Activated gamma-delta T cell treated with anti-CD3 and anti-CD28 coated beads, Interleukin-2, amount 50 U/mL, for 16 hours (primary cell): ENCODE measurements around the gene BRD4.
"Not testable (repeated sequence)": the region's sequence is repeated elsewhere in the genome, so short reads cannot be mapped to it uniquely, and the experiment has no call there.

ENCODE experiments used
- DNase-seq: peaks from one replicate; pipeline ENCODE4 v3.0.0-alpha.2; 2020; ENCODE audit warnings: low read depth

BRD4 gene

DNA sequence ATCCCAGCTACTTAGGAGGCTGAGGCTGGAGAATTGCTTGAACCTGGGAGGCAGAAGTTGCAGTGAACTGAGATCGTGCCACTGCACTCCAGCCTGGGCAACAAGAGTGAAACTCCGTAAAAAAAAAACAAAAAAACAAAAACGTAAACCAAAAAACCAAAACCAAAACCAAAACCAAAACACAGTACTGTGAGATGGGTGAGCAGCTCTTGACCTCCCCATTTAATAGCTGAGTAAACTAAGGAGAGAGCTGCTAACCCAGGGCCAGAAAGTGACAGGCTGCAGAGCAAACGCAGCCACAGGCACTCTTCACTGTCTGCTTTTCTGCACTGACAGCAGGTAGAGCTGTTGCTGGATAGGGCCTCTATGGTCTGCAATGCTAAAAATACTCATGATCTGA, 27.7 kb upstream of the BRD4 start:
- DNase-seq, result not testable (repeated sequence)

DNA sequence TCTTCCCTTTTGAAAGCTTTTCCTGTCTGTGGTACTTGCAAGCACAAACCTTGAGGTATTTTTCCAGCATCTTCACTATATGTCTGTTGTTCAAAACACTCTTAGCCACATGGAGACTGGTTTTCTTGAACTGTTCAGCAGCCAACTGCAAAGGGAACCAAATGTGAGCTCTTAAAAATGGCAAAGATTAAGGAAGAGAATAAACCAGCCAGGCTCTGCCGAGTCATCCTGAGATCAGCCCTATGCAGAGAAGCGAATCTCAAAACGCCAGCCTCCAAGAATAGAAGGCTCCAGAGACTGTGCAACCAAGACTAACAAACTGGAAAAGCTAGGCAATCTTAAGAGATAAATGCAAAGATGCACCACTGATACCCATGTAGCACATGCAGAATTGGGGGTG, 26.6 kb upstream of the BRD4 start:
- DNase-seq, result no peak

DNA sequence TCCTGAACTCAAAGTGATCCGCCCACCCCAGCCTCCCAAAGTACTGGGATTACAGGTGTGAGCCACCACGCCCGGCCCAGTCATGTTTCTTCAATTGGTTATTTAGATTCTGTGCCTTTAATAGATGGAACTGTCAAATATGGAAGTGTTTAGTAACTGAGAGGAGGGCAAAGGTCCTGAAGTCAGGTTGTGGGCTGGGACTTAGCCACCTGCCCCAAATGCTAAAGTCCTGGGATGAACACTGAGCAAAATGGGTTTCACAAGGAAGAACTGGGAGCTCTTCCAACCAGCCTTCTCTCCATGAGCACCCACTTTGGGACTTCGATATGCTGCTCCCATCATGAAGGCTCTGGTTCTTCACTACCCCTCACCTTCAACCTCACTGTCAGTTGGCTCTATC, 25.6 kb upstream of the BRD4 start:
- DNase-seq, result no peak

DNA sequence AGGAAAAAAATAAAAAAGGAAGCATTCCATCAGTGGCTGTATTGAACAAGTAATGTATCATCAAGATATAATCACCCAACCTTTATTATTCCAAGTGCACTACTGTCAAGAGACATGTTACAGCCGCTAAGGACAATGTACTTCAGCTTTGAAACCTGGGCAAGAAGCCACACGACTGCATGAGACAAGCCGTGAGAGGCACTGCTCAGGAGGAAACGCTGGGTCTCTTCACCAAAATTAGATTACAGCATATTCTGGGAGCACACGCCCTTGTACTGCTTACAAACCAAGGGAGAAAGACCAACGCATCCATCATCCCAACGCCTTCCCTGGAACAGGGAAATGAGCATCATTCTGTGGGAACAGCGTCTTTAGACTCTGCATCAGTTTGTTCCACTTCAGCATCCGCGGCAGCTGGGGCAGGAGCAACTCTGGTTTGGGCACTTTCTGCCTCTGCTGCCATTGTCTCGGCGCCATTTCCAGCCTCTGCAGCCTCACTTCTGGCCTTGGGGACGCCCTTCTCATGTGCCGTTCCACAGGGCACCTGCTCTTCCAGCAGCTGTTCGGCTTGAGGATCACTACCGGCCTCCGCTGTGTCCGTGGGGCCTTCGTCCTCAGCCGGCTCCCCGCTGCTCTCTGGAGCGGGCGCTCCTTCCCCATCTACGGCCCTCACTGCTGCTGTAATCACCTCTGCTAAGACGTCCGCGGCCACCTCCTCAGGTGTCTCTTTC, 22.4 kb upstream of the BRD4 start:
- DNase-seq, result no peak

DNA sequence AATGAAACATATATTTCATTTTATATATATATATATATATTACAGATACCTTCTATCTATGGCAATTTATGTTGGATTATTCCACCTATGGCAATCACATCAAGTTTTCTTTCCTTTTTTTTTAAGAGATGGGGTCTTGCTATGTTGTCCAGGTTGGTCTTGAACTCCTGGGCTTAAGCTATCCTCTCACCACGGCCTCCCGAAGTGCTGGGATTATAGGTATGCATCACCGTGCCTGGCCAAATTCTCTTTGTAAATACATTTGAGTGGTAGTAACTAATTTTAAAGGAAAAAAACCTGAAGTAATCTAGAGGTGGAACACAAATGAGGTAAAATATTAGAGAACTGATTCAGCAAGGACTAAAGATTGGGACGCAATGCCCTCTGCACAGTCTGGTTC, 21.6 kb upstream of the BRD4 start:
- no peak for DNase-seq

DNA sequence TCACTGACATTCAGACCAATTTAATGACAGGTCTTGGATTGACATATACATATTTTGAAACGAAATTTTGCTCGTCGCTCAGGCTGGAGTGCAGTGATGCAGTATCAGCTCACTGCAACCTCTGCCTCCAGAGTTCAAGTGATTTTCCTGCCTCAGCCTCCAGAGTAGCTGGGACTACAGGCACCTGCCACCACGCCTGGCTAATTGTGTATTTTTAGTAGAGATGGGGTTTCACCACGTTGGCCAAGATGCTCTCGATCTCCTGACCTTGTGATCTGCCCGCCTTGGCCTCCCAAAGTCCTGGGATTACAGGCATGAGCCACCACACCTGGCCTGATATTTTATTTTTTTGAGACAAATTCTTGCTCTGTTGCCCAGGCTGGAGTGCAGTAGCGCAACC, 20.2 kb upstream of the BRD4 start:
- not testable (repeated sequence) for DNase-seq

DNA sequence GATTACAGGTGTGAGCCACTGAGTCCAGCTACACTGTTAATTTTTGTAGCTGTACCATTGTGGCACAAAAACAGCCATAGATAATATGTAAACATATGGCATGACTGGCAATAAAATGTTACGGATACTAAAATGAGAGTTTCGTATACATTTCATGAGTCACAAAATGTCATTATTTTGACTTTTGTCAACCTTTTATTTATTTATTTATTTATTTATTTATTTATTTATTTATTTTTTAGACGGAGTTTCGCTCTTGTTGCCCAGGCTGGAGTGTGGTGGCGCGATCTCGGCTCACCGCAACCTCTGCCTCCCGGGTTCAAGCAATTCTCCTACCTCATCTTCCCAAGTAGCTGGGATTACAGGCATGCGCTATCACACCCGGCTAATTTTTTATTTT, 9.0 kb upstream of the BRD4 start:
- DNase-seq, result not testable (repeated sequence)

DNA sequence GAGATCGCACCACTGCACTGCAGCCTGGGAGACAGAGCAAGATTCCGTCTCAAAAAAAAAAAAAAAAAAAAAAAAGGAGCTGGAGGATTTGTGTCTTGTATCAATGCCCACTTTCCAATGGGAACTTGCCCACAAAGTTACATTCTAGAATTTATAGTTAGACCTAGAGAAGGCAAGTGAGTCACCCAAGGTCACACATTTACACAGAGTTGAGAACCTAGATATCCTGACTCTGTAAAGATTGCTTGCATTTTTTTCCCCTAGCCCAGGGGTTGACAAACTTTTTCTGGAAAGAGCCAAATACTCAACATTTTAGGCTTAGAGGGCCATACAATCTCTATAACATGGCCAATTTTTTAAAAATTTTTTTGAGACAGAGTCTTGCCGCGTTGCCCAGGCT, 7.7 kb upstream of the BRD4 start:
- no peak for DNase-seq

DNA sequence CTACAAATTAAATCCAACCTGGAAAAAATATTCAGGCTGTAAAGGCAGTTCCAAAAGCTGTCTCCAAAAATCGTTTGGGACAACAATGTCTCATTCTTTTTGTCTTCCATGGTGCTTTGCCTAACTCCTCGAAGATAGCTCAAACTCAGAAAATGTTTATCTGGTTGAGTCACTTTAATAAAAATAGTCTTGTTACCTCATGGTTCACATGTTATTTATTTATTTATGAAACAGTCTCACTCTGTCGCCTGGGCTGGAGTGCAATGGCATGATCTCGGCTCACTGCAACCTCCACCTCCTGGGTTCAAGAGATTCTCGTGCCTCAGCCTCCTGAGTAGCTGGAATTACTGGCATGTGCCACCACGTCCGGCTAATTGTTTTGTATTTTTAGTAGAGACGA, 4.9 kb upstream of the BRD4 start:
- no peak for DNase-seq

DNA sequence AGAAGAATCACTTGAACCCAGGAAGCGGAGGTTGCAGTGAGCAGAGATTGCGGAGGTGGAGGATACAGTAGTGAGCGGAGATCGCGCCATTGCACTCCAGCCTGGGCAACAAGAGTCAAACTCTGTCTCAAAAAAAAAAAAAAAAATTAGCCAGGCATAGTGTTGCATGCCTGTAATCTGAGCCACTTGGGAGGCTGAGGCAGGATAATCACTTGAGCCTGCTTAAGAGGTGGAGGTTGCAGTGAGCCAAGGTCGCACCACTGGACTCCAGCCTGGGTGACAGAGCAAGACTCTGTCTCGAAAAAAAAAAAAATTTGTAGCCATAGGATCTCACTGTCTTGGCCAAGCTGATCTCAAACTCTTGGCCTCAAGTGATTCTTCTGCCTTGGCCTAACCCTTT, 3.7 kb upstream of the BRD4 start:
- DNase-seq, result not testable (repeated sequence)

DNA sequence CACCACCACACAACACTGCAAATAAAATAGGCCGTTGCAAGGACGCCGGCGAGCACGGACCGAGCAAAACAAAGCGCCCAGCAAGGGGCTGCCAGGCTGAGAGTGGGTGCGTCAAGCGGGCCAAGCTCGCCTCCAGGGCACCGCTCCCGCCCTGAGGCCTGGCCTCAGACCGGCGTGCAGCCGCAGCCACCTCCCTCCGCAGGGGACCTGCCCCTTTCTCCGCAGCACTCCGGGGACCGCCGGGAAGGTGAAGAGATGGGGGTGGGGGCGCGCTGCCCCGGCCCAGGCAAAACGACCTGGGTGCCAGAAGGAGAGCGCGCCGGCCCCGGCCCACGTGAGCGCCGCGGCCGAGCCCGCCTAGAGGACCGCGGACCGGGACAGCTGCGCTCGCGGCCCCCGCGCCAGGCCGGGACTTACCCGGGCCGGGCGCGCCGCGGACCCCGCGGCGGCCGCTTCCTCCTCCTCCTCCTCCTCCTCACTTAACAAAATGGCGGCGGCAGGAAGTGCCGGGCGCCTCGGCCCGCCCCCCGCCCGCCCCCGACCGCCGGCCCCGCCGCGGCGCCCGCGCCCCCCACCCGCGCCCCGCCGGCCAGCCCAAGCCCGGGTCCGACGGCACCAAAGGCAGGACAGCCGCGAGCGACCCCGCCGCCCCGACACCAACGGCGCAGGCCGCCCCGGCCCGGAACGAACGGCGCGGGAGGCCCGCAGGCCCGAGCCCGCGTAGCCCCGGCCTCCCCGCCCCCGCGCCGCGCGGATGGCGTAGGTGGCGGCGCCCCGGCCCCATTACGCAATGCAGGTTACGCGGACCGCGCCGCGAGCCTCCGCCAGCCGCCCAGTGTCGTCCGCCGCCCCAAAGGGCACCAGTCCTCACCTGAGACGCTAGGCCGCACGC, 674 bp downstream of the BRD4 start:
- peak; percentile 36 for DNase-seq

DNA sequence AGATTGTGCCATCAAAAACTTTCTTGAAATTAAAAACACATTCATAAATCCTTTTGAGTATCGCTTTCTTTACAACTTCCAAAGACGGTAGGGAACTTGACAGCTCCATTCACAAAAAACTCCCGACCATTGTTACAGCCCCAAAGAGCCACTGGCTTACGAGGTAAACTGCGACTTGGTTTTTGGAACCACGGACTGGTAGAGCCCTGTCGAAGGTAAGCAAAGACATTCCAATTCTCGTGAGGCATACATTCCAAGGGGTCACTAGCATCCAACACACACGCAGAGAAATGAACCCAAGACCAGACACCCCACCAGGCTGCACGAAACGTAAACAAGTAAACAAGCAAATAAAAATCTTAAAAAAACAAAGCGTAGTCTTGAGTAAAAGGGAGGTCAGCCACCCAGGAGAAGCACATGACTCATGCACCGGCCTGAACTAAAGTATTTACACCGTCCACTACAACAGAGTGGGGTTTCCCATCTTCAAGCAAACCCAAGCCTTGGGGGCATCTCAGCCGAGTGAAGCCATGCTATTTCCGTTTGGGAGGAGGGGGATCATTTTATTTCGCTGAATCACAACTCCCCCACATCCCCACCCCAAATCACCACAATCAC, 1.4 kb downstream of the BRD4 start:
- no peak for DNase-seq

DNA sequence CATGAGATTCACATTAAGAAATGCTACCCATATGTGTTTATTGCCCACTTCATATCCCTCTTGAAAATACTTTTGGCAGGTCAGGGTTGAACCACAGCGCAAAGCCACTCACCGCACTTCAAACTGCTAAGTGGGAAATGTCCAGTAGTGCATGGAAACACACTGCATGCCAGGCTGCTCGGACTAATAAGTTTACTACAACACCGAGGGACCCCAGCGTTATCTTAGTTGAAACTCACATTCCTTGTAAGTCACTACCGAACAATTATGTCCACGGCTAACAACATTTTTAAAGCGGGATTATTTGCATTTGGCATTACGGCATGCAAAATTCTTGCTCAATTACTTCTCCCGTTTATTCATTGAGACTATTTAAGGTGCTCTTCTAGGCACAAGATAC, 4.0 kb downstream of the BRD4 start:
- no peak for DNase-seq

DNA sequence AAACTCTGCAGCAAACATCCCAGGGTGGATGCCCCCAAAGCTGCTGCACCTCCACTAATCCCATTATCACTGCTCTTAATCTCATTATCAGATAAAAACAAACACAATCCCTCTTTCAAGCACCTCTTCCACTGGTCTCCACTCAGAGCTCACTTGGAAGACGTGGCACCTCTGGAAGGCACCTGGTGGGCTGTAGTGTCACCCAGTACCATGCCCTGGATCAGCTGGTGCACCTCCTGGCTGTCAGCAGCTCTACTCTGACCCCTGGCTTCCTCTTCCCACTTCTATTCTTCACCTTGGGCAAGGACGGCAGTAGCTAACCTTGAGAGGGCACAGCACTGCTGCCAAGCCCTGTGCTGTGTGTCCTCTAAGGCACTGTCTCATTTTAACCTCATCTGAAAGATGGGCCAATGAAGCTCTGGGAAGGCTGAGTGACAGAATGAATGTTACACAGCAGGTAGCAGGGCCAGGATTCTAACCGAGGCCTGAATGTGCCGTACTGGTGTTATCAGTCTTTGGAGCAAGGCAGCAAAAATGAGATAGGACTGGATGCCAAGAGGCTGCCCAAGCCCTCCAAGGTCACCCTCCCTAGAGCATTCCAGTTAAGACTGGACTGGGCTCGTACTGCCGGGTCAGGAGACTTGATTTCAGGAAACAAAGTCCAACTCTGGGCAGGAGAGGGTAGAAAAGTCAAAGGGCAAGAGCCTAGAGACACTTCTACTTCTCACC, 7.4 kb downstream of the BRD4 start:
- DNase-seq, result no peak

DNA sequence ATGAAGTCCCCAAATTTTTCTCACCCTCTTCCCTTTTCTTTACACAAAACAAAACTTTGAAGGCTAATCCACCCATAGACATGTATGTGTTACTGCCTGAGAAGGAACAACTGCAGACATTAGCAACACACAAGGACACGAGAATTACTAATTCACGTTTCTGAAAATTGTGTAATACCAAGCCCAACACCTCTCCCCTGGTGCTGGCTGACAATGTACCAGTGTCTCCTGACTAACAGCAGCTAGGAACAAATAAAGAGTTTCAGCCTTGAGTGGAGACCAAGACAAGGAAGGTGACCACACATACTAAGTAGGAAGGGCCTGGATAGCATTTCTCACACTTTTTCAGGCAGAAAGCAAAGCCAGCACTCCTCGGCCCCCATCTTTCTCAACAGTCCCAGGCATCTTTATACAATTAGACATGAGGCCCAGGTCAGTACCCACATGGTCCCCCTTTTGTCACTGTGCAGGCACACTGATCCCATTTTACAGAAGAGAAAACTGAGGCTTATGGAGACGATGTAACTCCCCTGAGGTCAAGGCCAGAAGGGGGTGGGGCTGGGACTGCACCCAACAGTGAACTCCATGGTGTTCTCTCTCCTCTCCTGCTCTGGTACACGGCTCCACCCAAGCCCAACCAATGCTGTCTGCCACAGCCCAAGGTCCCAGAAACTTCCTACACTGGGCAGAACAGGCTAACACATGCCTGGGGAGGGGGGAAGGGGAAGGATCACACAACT, 8.7 kb downstream of the BRD4 start:
- no peak for DNase-seq

DNA sequence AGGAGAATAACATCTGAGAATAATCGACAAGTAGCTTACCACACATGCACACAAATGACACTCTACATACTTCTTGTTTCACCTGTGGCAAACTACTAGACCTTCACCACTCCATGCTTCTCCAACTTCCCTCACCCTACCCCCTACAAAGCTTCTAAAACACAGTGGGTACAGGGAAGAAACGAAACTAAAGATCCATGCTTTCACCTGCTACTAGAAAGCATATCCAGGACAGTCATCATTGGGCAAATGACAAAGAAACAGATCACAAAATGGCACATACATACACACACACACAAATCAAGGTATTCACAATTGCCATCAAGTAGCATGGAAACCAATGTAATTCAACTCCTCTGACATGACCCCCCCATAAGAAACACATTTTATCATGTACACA, 10.6 kb downstream of the BRD4 start:
- DNase-seq, result no peak

DNA sequence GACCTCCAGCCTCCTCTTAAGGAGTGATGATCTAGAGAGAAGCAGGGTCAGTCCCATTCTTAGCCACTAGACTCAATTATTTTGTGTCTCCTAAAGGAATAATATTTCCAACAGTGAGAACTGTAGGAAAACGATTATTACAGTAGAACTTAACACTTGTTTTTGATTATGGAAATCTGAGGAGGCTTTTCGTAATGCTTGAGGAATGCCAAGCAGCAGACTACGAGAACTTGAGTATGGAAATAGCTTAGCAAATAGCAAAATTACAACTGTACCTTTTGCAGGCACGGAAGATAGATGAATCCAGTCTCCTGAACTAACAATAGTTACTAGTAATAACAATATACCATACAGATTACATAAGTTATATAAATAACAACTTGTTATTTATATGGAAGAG, 12.2 kb downstream of the BRD4 start:
- no peak for DNase-seq

DNA sequence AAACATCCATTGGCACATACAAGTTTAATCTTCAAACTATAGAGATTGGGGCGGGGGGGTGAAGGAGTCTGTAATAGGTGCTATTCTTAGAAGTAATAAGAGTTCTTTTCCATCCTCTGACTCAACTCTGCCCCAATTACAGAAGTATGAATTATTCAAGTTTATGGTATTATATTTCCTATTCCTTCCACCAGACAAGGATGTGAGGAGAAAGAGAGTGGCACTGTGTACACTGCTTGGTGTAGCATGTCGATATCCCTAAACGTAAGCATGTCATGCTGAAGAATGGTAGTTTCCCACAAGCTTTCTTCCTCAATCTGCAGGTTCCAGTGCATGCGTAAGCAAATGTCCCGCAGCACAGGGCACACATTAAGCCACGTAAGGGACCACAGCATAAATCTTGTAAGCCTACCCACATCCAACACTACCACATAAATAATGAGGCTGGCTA, 14.1 kb downstream of the BRD4 start:
- DNase-seq, result no peak

DNA sequence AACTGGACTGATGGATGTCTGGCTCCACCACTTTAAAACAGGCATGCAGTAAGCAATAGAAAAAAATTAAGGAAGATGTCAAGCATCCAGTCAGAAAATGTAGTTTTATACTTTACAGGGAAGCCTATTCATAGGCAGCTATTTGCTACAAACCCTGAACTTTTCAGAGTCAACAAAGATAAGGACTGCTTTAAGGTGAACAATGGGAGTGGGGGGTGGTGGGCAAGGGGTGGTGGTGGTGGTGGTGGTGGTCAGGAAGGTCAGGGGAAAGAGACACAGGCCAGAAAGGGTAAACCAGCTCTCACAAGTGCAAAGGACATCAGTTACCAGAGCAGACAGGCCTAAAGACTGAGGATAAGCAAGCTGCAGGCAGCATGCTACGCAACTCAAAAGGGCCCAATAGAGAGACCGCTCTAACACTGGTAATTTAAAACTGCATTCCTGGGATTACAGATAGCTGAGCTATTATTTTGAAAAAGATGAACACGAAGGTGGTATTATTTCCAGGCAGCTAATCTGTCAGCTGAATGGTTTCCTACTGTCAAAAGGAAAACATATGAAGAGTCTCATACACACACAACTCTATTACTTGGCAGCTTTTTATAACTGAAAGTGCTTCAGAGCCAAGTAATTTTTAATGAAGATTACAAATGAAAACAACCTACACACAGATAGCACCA, 14.8 kb downstream of the BRD4 start:
- no peak for DNase-seq

DNA sequence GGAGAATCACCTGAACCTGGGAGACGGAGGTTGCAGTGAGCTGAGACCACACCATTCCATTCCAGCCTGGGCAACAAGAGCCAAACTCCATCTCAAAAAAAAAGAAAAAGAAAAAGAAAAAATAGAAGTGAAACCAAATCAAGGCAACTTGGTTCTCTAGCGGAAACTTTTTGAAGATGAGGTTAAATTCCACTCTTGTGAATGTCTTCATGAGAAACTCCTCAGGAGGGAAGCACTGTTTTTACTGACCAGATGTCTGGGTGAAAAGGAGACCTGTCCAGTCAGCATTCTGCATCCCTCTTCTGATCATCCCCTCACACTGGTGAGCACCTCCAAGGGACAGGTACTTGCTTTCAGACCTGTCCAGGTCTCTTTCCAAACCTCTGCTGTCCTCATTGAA, 15.8 kb downstream of the BRD4 start:
- DNase-seq, result no peak

DNA sequence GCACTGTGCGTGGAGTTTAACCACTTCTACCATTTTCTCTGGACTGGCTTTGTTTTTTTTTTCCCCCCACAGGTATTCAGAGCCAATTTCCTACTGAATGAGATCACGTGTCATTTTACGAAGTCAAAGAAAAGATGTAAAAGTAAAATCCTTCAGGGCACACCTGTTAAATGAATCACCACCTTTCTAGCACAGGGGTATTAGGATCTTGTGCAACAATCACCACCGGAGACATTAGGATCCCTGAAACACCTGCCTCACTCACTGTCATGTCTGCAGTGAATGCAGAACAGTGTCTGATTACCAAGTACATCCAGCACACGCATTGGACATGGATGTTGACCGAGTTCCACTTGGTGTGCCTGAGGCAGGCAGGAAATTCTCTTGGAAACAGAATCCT, 17.2 kb downstream of the BRD4 start:
- DNase-seq, result no peak
